Stimulated activated CD8-positive, alpha-beta memory T cell treated with anti-CD3 and anti-CD28 coated beads, Interleukin-4, amount 100 ng/mL, for 48 hours (primary cell): ENCODE measurements around the gene CBARP.
A peak's percentile ranks its signal among the peaks of the same experiment; 100 is the strongest.
"Not testable (repeated sequence)": the region's sequence is repeated elsewhere in the genome, so short reads cannot be mapped to it uniquely, and the experiment has no call there.

Experiments used
- DNase-seq: peaks from one replicate; pipeline ENCODE4 v3.0.0-alpha.2; 2020

Gene CBARP

DNA sequence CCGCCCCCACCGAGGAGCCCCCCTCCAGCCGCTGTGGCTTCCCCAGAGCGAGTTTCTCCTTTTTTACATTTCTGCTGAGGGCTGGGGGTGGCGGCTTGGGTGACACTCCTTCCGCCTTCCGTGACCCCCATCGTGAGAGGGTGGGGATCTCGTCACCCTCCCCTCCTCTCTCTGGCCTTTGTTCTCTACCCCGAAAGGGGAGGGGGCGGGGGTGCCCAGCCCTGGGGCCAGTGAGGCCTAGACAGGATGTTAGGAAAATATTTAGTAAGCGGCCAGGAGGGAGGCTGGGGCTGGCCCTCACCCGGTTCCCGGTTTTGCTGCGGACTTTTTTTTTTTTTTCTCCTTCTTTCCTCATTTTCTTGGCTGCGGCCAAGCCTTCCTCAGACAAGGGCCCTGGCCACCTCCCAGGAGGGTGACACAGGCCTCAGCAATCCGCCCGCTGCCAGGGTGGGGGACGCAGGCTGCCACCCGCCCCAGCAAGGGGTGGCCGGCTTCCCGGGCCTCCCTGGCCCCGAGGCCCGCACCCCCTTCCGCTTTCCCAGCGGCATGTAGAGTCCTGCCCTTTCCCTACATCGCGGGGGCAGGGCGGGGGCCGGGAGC, 14.5 kb upstream of the CBARP start:
- DNase-seq, result peak; percentile 75

DNA sequence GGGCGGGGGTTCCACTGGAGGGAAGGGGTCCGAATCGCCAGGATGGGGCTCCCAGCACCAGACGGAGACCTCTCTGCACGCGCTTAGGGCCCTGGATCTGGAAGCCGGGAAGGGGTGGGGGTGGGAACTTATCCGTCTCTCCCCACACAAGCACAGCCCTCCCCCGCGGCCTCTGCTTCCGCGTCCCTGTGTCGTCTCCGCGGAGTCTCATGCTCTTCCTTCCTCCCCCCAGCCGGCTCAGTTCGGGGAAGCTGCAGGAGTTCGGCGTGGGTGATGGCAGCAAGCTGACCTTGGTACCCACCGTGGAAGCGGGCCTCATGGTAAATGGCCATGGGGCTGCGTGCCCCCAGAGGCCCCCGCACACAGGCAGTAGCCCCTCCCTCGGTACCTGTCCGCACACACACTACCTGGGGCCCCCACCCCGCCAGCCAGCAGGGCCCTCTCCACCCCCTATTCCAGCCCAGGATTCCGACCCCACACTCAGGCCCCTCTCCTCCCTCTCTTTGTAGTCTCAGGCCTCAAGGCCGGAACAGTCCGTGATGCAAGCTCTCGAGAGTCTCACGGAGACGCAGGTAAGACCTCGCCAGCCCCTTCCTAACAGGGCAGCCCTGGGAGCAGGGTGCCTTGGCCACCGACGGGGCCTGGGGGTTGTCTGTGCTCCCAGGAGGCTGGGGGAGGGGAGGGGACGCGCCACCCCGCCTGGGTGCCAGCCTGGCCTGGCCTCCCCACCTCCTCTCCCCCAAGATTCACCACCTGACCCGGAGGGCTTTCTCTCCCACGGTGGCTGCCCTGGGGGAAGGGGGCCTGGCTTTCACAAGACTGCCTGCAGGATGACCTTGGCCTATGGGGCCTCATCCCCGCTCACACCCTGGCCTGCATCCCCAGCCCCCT, 13.8 kb upstream of the CBARP start:
- DNase-seq, result peak; percentile 76

DNA sequence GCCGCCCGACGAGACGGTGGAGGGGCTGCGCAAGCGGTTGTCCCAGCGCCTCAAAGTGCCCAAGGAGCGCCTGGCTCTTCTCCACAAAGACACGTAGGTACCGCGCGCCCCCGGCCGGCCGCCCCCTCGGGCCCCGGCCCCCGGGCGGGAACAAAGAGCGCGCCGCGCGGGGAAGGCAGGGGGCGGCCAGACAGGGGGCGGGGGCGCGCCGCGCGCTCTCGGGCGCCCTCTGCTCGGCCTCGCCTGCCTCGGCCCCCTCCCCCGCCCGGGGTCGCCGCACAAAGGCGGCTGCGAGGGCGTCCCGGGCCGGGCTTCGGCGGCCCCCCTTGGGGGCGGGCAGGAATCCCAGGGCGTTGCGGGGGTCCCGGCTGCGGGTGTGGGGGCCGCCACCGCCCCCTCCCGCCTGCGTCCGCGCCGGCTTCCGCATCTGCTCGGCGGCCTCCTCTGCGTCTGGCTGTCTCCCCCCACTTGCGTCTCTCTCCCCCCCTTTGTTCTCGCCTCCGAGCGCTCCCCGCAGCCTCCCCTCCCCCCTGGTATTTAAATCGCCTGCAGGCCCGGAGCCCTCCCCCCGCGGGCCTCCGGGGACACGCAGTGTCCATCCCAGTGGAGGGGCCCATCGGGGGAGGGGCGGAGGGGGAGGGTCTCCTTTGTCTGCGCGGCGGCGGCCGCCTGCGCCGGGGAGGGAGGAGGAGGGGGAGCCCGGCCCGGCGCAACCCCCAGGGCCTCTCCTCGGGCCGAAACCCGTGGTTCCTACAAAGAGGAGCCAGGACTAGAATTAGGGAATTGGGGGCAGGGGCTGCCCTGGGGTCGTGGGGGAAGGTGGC, 12.8 kb upstream of the CBARP start:
- DNase-seq, result no peak

DNA sequence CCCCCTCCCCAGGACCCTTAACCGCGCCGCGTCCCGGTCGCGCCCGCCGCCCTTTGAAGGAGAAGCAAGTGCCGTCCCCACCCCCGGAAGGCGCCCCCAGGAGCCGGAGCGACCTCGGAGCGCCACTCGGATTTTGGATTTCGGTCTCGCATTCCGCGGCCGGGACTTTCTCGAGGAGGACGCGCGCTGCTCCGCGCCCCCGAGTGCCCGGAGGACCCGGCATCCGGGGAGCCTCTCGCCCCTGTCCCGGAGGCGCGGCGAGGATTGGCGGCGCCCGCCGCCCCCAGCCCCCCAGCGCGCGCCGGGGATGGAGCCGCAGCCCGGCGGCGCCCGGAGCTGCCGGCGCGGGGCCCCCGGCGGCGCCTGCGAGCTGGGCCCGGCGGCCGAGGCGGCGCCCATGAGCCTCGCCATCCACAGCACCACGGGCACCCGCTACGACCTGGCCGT, 12.2 kb upstream of the CBARP start:
- no peak for DNase-seq

DNA sequence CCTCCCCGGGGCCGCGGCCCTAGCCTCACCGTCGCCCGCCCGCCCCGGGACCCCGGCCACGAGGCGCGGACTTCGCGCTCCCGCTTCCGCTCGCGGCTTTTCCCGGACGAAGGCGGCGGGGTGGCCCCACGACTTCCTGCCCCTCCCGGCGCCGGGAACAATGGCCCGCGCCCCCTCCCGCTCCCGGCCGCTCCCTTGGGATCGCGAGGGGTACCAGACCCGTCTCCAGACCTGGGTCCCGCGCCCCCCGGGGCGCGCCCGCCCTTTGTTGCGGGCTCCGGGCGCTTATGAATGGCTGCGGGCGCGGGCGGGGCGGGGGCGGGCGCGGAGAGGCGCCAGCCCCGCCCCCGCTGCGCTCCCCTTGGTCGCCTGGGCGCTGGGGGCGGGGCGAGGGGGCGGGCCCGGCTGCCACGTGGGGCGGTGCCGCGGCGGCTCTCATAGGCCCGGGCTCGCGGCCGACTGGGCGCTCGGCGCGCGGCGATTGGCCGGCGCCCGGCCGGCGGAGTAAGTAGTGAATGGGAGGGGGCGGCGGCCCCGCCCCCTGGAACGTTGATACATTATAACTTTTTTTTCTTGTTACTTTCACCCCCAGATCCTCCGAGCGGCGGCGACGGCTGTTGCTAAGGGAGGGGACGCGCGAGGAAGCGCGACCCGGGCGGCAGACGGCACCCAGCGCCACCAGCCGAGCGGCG, 11.6 kb upstream of the CBARP start:
- peak; percentile 91 for DNase-seq

DNA sequence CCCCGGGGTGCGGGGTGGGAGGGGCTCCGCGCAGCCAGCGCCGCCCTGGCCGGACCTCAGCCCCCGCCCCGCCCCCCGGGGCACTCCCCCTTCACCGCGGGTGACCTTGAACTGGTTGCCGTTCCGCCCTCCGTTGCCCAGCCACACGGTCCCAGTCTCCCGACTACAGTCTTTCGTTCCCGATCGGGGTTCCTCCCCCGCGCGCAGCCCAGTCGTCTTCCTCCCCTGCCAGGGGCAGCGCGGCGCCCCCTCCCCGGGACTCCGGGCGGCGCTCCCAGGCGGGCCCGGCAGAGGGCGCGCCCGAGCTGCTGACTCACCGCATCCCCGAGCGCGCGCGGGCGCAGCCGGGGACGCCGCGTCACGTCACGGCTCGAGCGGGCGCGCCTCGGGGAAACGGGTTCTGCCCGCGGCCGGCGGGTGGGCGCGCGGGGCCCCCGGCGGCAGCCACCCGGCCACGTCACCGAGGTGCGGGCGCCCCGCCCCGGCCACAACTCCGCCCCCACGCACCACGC, 11.0 kb upstream of the CBARP start:
- DNase-seq, result peak; percentile 86

DNA sequence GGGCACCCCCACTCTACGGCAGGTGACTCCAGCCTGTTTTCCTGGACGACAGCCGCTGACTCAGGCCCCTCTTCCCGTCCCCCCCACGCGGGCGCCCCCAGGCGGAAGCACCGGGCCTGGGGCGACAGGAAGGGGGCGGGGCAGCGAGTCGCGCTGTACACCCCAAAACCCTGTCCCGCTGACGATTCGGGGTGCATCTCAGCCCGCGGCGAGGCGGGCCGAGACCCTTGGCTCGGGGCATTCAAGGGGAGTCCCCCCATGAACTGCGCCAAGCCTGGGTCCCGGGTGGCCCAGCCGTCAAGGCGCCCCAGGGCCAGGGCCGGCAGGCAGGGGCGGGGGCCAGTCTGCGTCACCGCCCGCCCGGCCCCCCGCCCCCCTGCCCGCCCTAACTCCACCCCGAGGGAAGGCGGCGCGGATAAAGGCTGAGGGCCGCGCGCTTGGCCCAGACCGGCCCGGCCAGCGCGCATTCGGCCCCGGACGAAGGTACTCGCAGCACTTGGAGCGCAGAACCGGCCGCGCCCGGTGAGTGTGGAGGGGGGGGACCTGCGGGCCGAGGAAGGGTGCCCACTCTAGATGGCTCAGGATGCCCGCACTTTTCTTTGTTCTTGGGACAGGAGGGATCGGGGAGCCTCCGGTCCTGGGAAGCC, 10.5 kb upstream of the CBARP start, which contains the start of gene MIDN:
Gene MIDN (plus strand): TSS at position 445 of the 647 bp plus-strand sequence. CDS start 1,714 bp downstream, outside the sequence.
- peak; percentile 82 for DNase-seq

DNA sequence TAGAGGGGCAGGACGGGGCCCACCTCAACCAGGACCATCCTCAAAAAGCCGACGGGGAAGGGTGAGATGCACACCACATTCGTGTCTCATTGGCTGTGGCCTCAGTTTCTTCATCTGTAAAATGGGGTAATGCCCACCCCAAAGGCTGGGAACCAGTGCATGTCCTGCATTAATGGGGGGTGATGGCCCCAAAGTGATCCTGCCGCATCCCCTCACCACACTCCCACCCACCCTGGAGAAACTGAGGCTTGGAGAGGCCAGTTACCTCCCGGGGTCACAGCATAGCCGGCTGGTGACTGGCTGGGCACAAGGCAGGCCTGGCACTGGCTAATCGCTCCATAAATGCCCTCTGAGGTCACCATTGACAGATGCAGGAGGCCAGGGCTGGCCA, 9.9 kb upstream of the CBARP start:
- no peak for DNase-seq

DNA sequence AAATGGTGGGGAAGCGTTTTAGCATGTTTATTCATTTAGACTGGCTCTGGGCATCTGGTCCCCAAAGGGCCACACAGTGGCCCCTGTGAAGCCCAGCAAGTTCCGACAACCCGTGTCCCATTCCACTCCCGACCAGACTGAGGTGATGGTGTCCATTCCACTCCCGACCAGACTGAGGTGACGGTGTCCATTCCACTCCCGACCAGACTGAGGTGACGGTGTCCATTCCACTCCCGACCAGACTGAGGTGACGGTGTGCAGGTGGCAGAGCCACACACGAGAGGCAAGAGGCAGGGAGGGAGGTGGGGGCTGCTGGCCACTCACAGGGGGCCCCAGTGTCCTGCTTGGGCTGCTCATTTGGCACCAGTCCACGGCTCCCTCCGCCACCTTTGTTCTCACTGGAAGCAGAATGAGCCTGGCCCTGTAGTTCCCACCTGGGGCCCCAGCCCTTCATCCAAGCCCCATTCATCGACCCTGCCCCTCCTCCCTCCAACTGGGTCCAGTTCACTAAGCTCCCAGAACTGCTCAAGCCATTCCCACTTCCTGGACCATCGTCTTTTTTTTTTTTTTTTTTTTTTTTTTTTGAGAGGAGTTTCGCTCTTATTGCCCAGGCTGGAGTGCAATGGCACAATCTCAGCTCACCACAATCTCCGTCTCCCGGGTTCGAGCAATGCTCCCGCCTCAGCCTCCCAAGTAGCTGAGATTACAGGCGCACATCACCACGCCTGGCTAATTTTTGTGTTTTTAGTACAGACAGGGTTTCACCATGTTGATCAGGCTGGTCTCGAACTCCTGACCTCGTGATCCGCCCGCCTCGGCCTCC, 8.7 kb upstream of the CBARP start:
- DNase-seq, result not testable (repeated sequence)

DNA sequence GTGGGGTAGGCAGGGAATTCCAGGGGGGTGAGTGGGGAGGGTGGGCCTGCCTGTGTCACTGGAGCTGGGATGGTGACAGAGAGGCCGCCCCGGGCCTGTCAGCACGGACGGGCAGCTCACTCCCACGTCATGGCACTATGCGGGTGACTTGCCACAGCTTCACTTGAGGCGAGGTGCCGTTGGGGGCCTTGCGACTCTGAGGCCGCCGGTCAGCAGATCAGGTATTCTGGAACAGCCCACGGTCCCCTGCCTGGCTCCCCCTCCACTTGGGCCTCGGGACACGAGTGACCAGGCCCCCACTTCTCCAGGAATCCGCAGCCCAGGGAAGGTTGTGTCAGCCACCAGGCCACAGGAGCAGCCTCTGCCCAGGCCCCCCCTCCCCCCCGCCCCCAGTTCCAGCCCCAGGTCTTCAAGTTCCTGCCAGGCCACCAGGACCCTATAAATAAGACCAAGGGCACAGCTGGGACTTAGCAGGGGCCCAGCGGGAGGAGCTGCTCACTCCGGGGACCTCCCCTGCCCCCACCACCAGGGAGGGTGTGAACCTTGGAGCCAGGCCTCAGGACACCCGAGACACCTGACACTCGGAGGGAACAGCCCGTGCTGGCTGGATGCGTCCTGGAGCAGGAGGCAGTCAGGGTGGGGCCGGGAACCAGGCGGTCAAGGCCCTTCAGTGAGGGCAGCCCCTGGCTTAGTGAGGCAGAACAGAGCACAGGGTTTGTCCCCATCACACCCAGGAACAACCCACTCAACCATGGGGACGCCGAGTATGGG, 7.9 kb upstream of the CBARP start:
- no peak for DNase-seq

DNA sequence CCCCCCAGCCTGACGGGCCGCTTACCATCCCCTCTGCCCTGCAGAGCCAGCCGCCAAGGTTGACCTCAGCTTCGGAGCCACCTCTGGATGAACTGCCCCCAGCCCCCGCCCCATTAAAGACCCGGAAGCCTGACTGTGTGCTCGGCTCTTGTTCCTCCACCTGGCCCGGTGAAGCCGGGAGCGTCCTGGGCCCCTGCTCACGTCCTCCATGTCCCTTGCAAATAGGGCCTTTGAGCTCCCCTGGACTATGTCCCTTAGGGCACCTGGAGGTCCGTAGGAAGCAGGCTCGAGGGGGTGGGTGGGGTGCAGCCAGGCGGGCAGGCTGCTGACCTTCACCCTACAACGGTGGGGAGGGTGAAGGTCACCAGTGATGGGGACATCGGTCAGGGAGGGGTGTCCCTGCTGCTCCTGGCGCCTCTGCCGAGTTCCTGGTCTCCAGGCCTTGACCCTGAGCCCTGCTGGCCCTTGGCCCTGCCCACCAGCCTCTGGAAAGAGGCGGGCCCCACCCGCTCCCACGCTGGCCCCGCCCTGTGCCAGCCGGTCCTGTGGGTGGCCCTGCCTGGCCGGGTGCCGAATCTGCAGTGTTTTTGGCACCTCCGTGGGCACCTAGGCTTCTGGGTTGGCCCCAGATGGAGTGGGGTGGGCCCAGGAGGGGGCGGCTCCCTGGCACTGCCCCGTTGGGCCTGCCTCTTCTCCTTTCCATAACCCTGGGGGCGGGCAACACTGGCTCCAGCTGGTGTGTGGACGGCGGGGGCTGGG, 7.1 kb upstream of the CBARP start:
- no peak for DNase-seq

DNA sequence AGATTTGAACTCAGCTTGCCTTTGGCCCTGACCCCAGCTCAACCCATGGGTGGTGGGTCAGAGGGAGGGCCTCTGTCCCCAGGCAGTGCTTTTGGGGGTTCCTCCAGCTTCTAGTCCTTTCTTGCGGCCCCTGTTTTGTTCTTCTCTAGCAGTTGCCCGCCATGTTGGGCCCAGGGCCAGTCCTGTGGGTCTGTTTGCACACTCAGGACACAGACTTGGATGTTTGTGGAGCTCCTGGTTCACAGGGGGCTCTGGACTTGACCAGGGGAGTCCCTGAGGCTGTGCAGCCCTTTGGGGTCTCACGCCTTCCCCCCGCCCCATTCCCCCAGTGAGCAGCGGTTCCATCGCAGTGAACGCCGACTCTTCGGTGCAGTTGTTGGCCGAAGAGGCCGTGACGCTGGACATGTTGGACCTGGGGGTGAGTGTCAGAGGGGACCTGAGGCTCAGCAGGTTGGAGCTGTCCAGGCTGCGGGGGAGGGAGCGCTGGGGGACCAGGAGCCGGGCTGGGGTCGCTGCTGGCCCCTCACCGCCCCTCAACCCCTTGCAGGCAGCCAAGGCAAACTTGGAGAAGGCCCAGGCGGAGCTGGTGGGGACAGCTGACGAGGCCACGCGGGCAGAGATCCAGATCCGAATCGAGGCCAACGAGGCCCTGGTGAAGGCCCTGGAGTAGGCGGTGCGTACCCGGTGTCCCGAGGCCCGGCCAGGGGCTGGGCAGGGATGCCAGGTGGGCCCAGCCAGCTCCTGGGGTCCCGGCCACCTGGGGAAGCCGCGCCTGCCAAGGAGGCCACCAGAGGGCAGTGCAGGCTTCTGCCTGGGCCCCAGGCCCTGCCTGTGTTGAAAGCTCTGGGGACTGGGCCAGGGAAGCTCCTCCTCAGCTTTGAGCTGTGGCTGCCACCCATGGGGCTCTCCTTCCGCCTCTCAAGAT, 6.2 kb upstream of the CBARP start:
- peak; percentile 91 for DNase-seq

DNA sequence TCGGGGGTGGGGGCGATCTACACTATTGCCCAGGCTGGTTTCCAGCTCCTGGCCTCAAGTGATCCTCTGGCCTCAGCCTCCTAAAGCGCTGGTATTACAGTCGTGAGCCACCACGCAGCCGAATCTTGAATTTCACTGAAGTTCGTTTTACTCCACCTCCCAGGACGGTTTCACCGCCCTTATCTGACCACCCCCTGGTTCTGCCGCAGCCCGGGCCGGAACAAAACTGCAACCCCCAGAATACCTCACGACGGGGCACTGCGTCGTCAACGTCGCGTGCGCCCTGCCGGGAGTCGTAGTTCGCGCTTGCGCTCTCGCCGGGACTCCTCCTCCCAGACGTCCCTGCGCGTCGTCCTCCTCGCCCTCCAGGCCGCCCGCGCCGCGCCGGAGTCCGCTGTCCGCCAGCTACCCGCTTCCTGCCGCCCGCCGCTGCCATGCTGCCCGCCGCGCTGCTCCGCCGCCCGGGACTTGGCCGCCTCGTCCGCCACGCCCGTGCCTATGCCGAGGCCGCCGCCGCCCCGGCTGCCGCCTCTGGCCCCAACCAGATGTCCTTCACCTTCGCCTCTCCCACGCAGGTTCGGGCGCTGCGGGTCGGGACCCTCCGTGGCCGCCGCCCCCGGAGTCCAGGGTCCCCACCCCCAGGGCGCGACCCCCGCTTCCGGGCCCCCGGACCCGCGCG, 3.8 kb upstream of the CBARP start, which contains the start of gene ATP5F1D:
Gene ATP5F1D (plus strand): TSS at position 335 of the 679 bp plus-strand sequence. CDS start 100 bp downstream, at position 435.
- peak; percentile 95 for DNase-seq

DNA sequence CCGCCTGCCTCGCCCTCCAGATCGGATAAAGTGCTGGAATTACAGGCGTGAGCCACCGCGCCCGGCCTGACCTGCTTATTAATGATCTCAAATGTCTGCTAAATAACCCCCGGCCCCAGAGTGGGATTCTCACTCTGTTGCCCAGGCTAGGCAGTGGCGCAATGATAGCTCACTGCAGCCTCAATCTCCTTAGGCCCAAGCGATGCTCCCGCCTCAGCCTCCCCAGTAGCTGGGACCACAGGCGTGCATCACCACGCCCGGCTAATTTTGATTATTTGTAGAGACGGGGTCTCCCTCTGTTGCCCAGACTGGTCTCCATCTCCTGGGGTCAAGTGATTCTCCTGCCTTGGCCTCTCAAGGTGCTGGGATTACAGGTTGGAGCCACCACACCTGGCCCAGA, 3.1 kb upstream of the CBARP start:
- no peak for DNase-seq

DNA sequence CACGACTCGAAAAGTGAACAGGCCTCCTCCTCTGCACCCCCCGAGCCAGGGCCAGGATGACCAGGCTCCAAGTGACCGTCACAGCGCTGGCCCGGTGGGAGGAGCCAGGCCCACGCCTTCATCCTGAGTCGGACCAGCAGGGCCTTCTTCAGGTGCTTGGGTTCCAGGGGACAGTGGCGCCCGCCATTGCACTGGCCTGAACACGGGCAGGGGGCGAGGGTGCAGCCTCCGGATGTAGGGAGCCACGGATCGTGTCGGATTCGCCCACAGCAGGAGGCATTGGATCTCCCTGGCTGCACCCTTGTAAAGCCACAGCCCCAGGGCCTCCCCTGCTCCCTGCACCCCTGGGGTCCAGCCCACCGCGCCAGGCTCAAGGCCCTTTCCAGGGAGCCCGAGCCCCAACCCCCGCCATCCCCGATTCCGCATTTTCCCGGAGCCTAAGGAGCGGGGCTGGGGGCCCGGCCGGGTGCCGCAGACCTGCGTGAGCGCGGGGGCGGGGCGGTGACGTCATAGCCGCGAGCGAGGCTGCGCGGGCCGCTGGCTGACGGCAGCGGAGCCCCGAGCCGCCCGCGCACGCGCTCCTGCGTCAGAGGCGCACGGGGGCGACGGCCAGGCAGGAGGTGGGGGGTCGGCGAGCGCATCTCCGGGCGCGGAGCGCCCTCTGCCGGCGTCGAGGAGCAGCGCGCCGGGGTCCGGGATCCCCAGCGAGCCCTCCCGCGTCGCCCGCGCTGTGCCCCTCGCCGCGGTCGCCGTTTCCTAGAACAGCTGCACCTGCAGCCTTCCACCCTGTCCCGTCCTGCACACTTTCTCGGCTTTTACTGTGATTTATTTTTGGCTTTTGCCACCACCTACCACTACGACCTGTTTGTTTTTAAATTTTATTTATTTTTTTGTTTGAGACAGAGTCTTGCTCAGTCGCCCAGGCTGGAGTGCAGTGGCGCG, 2.3 kb upstream of the CBARP start:
- DNase-seq, result peak; percentile 96

DNA sequence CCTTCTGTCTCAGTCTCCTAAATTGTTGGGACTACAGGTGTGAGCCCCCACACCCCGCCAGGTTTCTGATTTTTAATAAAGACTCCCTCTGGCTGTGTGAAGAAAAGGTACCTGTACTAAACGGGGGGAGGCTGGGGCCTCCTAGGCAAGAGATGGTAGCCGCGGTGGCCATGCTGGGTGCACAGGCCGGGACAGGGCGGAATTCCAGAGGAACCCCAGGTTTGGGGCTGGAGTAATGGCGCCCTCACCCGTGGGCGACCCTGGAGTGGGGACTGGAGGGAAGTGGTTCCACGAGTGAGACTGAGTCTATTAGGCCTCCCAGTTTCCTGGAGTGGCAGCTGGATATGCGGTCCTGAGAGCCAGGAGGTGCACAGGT, 1.6 kb upstream of the CBARP start:
- DNase-seq, result no peak
